GM04504 (cell line): ENCODE results near the gene TM7SF2.
"Not testable (repeated sequence)": the region's sequence is repeated elsewhere in the genome, so short reads cannot be mapped to it uniquely, and the experiment has no call there.

Experiments used
- DNase-seq: peaks from one replicate; pipeline ENCODE4 v3.0.0-alpha.2; 2012; ENCODE audit warnings: low read depth

Gene TM7SF2

DNA sequence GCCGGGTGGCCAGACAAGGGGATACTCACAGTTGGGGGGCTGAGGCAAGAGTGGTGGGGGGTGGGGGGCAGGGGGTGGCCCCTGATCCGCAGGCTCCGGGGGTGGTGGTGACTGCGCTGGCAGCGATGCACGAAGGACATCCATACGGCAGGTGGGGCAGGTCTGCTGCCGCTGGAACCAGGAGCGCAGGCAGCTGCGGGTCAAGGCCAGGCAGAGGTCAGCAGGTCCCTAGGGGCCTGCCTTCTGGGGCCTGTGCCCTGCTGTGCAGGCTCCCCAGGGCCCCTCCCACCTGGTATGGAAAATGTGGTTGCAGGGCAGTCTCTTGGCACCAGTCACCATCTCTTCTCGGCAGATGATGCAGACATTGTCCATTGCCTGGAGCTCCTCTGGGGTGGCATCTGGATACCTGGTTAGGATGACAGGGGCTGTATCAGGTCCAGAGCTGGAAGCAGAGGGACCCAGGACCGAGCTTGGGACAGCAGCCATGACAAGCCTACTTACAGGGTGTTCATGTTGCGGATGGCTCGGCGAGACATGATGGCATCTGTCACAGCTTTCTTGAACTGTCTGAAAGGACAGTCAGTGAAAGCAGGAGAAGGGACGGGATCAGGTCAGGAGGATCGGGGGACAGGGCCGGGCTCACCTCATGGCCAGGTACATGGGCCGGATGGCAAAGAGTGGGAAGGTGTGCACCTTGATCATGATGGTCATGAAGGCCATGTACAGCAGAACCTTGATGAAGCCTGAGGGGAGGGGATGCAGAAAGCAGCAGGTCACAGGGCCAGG lies 19.2 kb downstream of the TM7SF2 start:
- no peak for DNase-seq

DNA sequence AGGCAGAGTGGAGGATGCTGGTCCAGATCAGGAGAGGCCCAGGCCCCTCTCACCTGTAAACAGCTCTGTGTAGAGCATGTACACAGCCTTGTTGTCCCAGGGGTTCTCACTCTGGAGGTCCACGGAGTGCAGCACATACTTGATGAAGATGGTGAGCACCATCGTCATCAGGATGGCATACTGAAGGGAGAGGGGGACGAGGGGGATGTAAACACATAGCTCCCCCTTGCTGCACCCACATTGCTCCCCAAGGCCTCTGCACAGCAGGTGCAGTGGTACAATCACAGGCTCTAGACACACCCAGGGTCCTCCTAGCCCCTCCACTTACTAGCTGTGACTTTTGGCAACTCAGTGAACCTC lies 19.7 kb downstream of the TM7SF2 start:
- no peak for DNase-seq

- no peak for DNase-seq
Measured at GRCh38 chr11:65131895-65132237, 20.2 kb downstream of the TM7SF2 start.

DNA sequence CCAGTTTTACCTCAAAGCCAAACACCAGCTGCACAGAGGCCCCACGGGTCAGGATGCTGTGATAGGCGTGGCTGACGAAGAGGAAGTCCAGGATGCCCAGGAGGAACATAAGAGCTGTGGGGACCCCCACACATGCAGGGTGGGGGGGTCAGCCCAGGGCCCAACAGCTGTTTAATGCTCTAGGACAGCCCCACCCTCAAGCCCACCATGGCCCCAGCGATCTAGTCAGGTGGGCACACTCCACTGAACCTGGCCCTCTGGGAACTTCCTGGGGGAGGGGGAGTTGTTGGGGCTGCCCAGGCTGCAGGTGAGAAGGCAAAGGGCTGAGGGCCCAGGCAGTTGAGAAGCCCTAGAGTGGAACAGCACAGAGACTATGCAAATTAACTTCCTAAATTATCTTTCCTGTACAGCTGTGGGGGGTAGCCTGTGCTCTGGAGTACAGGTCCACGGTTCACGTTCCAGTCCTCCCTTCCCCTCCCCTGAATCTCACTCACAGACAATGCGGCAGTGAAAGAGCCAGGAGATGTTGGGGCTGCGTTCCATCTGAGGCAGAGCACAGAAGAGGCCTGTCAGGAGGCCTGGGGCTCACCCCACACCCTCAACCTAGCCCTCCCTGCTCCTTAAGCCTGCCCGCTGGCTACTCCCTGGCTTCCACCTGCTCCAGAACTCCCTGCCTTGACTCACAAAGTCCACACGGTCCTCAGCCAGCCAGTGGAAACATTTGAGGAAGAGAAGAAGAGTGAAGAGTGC lies 20.7 kb downstream of the TM7SF2 start:
- no peak for DNase-seq

DNA sequence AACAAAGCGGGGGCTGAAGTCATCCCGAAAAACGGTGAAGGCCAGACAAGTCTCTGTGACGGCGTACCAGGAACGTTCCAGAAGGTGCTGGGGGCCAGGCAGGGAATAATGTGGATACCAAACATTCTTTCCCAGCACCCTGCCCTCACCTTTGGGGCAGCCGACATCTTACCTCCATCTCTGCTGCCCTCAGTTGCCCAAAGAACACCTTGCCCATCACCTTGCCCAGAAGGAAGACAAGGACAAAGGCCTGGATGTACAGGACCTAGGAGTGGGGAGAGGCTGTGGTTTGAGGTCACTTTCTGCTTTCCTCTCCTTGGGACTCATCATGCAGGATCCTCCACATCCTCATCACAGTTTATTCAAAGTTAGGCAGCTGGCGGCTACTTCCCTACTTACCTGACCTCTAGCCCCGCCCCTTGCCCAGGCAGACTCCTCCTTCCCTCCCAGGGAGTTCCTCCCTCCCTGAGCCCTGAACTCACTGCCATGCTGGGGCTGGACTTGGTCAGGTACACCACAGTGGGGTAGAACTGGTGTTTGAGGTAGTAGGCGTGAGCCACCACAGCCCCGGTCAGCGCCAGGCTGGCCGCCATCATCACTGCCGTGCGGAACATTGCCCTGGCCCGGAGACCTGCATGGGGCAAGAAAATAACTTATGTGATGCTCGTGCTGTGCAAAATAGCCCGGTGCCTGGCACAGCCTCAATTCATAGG lies 21.5 kb downstream of the TM7SF2 start:
- no peak for DNase-seq

- no peak for DNase-seq
Measured at GRCh38 chr11:65133724-65134123, 22.1 kb downstream of the TM7SF2 start.

GRCh38 chr11:65134240-65134951 lies 22.7 kb downstream of the TM7SF2 start, which contains the start of gene SYVN1:
TSS of gene SYVN1 (minus strand) at chr11:65134519. CDS start at chr11:65133601, 918 bp downstream.
- peak; percentile 74 for DNase-seq

- DNase-seq = peak; percentile 91
Measured at GRCh38 chr11:65134952-65135632, 23.4 kb downstream of the TM7SF2 start.

- DNase-seq = no peak
Measured at GRCh38 chr11:65135633-65136145, 24.0 kb downstream of the TM7SF2 start.

GRCh38 chr11:65136515-65137096 lies 24.9 kb downstream of the TM7SF2 start:
- no peak for DNase-seq

DNA sequence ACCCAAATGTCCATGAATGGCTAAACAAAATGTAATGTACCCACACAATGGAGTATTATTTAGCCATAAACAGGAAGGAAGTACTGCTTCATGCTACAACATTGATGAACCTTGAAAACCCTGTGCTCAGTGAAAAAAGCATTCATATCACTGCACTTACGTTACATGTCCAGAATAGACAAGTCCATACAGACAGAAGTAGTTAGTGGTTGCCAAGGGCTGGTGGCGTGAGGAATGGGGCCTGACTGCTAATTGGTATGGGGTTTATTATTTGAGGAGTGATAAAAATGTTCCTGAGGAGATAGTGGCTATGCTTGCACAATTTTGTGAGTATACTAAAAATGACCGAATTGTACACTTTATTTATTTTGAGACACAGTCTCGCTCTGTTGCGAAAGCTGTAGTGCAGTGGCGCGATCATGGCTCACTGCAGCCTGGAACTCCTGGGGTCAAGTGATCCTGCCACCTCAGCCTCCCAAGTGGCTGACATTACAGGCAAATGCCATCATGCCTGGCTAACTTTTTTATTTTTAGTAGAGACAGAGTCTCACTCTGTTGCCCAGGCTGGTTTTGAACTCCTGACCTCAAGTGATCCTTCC lies 30.3 kb downstream of the TM7SF2 start:
- DNase-seq = no peak

DNA sequence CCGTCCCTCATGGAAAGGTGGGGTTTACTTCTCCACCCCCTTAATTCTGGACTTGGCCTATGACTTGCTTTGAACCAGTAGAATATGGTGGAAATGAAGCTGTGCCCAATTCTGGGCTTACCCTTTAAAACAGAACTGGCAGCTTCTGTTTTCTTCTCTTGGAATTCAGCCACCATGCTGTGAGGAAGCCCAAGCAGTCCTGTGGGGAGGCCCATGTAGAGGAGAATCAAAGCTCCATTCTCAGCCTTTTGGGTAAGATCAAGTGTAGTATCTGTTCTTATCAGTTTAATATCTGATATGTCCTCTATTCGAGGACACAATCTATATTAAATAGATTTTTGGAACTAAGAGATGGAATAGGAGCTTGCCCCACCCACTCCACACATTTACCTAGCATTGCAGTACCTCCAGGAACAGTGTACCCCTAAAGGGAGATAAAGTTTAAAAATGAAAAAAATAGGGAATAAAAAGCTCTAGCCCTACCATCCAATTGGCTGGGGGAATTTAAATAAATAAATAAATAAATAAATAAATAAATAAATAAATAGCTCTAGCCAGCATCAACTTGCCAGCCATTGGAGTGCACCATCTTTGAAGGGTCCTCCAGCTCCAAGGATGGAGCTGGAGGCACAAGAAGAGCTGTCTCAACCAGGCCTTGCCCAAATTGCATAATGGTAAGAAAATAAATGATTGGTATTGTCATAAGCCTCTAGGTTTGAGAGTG lies 35.8 kb downstream of the TM7SF2 start:
- DNase-seq = no peak

GRCh38 chr11:65148657-65149056 lies 37.0 kb downstream of the TM7SF2 start:
- no peak for DNase-seq

DNA sequence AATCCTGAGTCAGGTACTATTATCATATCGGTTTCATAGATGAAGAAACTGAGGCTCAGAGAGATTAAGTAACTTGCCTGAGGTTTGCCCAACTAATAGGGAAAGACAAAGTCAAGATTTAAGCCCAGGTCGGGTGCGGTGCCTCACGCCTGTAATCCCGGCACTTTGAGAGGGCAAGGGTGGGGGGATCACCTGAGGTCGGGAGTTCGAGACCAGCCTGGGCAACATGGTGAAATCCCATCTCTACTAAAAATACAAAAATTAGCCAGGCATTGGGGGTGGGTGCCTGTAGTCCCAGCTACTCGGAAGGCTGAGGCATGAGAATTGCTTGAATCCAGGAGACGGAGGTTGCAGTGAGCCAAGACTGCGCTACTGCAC lies 38.4 kb downstream of the TM7SF2 start:
- not testable (repeated sequence) for DNase-seq

DNA sequence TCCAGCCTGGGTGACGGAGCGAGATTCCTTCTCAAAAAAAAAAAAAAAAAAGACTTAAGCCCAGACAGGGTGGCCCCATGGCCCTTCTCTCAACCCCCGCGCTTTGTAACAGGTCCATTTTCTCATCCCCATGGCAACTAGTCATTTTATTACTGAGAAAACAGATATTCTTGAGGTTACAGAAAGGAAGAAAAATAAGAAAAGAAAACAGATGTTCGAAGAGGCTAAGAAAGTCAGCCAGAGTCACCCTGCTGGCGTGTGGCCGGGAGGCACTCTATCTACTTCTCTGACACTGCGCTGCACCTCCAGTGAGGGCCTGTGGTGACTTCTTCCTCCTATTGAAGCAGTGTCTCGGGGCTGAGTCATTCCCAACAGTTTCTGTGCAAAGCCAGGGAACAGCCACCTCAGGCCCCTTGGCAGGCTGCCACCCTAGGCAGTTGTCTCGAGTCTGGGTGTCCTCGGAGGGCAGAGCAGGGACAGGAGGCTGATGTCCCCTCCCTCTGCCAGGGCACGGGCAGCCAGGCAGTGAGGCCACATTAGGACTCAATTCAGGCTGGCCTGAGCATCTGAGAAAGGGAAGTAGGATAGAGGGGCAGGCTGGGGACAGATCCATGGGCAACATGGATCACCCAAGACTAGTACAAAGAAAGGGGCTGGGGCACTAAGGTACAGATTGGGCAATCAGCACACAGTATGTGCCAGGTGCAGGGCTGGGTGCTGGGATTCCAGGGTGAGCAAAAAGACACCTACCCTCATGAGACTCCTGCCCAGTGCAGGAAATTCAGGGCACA lies 39.0 kb downstream of the TM7SF2 start:
- peak; percentile 81 for DNase-seq

DNA sequence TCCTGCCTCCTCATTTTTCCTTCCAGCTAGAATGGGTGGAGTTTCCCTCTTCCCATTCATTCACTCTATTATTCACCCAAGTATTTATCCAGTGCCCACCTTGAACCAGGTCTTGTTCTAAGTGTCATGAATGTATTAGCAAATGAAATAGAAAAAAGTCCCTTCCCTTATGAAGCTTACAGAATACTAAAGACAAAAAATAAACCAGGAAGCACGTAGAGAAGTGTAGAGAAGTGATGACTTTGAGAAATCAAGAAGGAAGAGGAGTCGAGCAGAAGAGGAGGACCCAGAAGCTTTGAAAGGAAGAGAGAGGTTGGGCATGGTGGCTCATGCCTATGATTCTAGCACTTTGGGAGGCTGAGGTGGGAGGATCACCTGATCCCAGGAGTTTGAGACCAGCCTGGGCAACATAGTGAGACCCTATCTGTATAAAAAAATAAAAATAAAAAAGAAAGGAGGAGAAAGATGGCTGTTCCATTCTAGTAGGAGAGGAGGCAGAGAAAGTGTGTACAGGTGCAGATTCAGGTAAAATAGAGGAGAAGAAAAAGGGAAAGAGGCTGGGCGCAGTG lies 39.7 kb downstream of the TM7SF2 start:
- DNase-seq = no peak

DNA sequence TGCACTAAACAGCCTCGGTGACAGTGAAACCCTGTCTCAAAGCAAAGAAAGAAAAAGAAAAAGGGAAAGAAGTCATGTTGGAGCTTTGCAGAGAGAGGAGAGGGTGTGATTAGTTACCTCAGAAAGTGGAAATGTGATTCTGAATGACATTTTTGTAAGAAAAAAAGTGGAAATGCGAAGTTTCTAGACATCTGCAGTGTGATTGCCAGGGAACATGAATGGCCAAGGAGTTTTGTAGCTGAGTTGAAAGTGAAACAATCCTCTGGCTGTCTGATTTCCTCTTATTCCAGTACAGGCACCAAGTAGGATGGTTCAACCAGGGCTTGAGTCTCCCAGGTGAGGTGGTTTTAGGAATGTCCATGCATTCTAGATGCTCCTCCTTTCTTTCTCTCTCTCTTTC lies 40.5 kb downstream of the TM7SF2 start:
- no peak for DNase-seq

DNA sequence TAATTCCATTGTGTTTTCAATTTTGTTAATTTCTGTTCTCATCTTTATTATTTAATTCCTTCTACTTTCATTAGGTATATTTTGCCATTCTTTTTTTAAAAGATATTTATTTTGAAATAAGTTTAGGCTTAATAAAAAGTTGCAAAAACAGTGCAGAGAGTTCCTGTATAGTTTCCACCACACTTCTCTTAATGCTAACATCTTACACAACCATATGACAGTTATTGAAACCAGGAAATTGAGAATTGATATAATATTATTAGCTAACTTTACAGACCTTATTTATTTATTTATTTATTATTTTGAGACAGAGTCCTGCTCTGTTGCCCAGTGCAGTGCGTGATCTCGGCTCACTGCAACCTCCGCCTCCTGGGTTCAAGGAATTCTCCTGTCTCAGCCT lies 44.6 kb downstream of the TM7SF2 start:
- DNase-seq = no peak

DNA sequence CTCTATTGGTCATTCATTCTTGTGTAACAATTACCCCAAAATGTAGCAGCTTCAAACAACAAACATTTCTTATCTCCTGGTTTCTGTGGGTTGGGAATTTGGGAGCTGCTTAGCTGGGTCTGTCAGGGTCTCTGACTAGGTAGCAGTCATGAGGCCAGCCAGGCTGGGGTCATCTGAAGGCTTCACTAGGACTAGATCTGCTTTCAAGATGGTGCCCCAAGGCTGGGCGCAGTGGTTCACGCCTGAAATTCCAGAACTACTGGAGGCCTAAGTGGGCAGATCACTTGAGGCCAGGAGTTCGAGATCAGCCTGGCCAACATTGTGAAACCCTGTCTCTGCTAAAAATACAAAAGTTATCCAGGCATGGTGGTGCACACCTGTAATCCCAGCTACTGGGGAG lies 45.3 kb downstream of the TM7SF2 start:
- DNase-seq = no peak
